K562 (cell line): ENCODE results near the gene PLXNB1. TPM values are rescaled to one million over a fixed set of nuclear protein-coding genes. Genes with fewer than 3 reads are reported as not detected.

Experiments
- ATAC-seq: fragments of 200-7000 bp; cut with Tn5 transposase; 3 replicates; pipeline ENCODE4 v1.9.1; 2020; ENCODE audit warnings: moderate library complexity
- BruUV-seq: library from RNA; stranded (reverse); fragments of 400-500 nt; replicated peaks from 2 replicates; lab custom pipeline; 2021; lab: Mats Ljungman, UMichigan
- CTCF ChIA-PET: fragments of 300-600 bp; formaldehyde crosslinking; extraction: SDS; loops from one replicate; lab custom pipeline; 2021; ENCODE audit warnings: low intra/inter-chr PET ratio; lab: Yijun Ruan, JAX
- POLR2A ChIA-PET: fragments of 300-600, 350-650 bp; sonication (Branson Sonifier 250); formaldehyde crosslinking; extraction: SDS; loops from one replicate; lab custom pipeline; 2021; ENCODE audit warnings: antibody characterized with exemption, inconsistent platforms; lab: Yijun Ruan, JAX
- DNase-seq, 4 experiments: peaks; one replicate each; pipeline versions ENCODE4 v3.0.0 to v3.0.0-alpha.2; 2011 to 2018; ENCODE audit warnings: low spot score in 3 of 4, mixed read lengths in 3 of 4; ENCODE audit errors: extremely low read depth in 1 of 4
- FAIRE-seq: peaks from 2 replicates; lab custom pipeline; 2011; peaks lifted over from hg19 to GRCh38; lab: Jason Lieb, UNC
- H2AFZ ChIP-seq: 2 replicates; pipeline ENCODE4 v1.6.0; 2011; ENCODE audit warnings: low read depth, low read length, control low read depth, inconsistent platforms
- H3K27ac ChIP-seq: fragments of 200-600 bp; 3 replicates; pipeline ENCODE4 v1.8.0; 2011; ENCODE audit warnings: low read depth, mild to moderate bottlenecking, control low read depth, inconsistent platforms, low read length, moderate library complexity, mixed read lengths; ENCODE audit errors: extremely low read depth
- H3K27me3 ChIP-seq, 2 experiments: fragments of 300-600 bp in 1 of 2; 2 replicates in 1 of 2; 3 replicates in 1 of 2; pipeline versions ENCODE4 v1.6.0 to v1.8.0; 2011; ENCODE audit warnings: inconsistent platforms in 2 of 2, low read length in 2 of 2, mild to moderate bottlenecking in 1 of 2, mixed read lengths in 1 of 2, moderate library complexity in 1 of 2; ENCODE audit not compliant: control insufficient read depth in 2 of 2, insufficient read depth in 2 of 2
- H3K36me3 ChIP-seq: fragments of 300-600 bp; 3 replicates; pipeline ENCODE4 v1.8.0; 2011; ENCODE audit warnings: mild to moderate bottlenecking, low read length, inconsistent platforms; ENCODE audit not compliant: control insufficient read depth, insufficient read depth
- H3K4me1 ChIP-seq, 2 experiments: fragments of 200-600 bp in 1 of 2; replicated peaks in 1 of 2; 2 replicates in 1 of 2; 3 replicates in 1 of 2; pipeline versions ENCODE4 v1.5.1 to v1.8.0; 2011; ENCODE audit warnings: inconsistent platforms in 2 of 2, low read length in 2 of 2, mild to moderate bottlenecking in 1 of 2, mixed read lengths in 1 of 2, moderate library complexity in 1 of 2; ENCODE audit not compliant: control insufficient read depth in 2 of 2, insufficient read depth in 2 of 2
- H3K4me2 ChIP-seq: 2 replicates; pipeline ENCODE4 v1.6.1; 2011; ENCODE audit warnings: low read length, control low read depth, inconsistent platforms, mixed read lengths; ENCODE audit not compliant: insufficient read depth
- H3K4me3 ChIP-seq: fragments of 200-600 bp; sonication (generic), shearing (Covaris generic); 2 replicates; pipeline ENCODE4 v1.5.1; 2016; ENCODE audit warnings: control low read depth, inconsistent platforms
- H3K79me2 ChIP-seq: fragments of 200-600 bp; 3 replicates; pipeline ENCODE4 v1.8.0; 2011; ENCODE audit warnings: low read length, inconsistent platforms; ENCODE audit not compliant: control insufficient read depth, insufficient read depth
- H3K9ac ChIP-seq, 2 experiments: 2 replicates each; pipeline versions ENCODE4 v1.6.0 to v1.6.1; 2011; ENCODE audit warnings: low read depth in 2 of 2, low read length in 2 of 2, control low read depth in 1 of 2, inconsistent platforms in 1 of 2, mild to moderate bottlenecking in 1 of 2, mixed read lengths in 1 of 2; ENCODE audit not compliant: insufficient read depth in 1 of 2
- H3K9me1 ChIP-seq: one replicate; pipeline ENCODE4 v1.6.0; 2011; ENCODE audit warnings: inconsistent platforms, mild to moderate bottlenecking, low read length, moderate library complexity; ENCODE audit not compliant: control insufficient read depth, insufficient read depth
- H3K9me3 ChIP-seq: replicated peaks from 2 replicates; pipeline ENCODE4 v1.5.1; 2011; ENCODE audit warnings: low read depth, low read length, inconsistent platforms; ENCODE audit not compliant: control insufficient read depth, insufficient read depth
- H4K20me1 ChIP-seq: replicated peaks from 2 replicates; pipeline ENCODE4 v1.6.1; 2011; ENCODE audit warnings: low read length, inconsistent platforms, mixed read lengths; ENCODE audit not compliant: control insufficient read depth, insufficient read depth
- ADNP ChIP-seq: fragments of 200-800 bp; sonication (Bioruptor generic); IDR thresholded peaks from 2 replicates; pipeline ENCODE4 v1.6.1; 2016; ENCODE audit warnings: missing genetic modification characterization, missing compliant biosample characterization
- BRD9 ChIP-seq: fragments of 450-650 bp; IDR thresholded peaks from 2 replicates; pipeline ENCODE4 v1.6.1; 2018; ENCODE audit warnings: low read depth; ENCODE audit not compliant: partially characterized antibody
- EP300 ChIP-seq: IDR thresholded peaks from 2 replicates; pipeline ENCODE4 v1.6.1; 2012; ENCODE audit warnings: low read length, improper control_type of control experiment
- GTF2A2 ChIP-seq: IDR thresholded peaks from 2 replicates; pipeline ENCODE4 v1.6.1; 2016; ENCODE audit warnings: mild to moderate bottlenecking, missing genetic modification characterization, missing compliant biosample characterization
- HCFC1 ChIP-seq: IDR thresholded peaks from 2 replicates; pipeline ENCODE4 v1.6.1; 2012; ENCODE audit warnings: low read depth, low read length, improper control_type of control experiment
- HDAC8 ChIP-seq: fragments of 450-650 bp; IDR thresholded peaks from 2 replicates; pipeline ENCODE4 v1.6.1; 2016; ENCODE audit warnings: mild to moderate bottlenecking, missing genetic modification characterization, moderate library complexity, missing compliant biosample characterization
- HNRNPL ChIP-seq: fragments of 200-400 bp; formaldehyde crosslinking; IDR thresholded peaks from 2 replicates; pipeline ENCODE4 v1.6.1; 2017; ENCODE audit warnings: low read depth, mild to moderate bottlenecking, low read length
- MYBL2 ChIP-seq, 2 experiments: fragments of 450-650 bp in 1 of 2; sonication (generic) in 1 of 2; formaldehyde crosslinking in 1 of 2; IDR thresholded peaks; 2 replicates each; pipeline versions ENCODE4 v1.6.1 to v1.8.1; 2017 to 2022; ENCODE audit warnings: borderline replicate concordance in 1 of 2, inconsistent platforms in 1 of 2, low read depth in 1 of 2, mild to moderate bottlenecking in 1 of 2, missing genetic modification reagents in 1 of 2, moderate library complexity in 1 of 2
- NCOA2 ChIP-seq, 2 experiments: fragments of 450-650 bp; IDR thresholded peaks; 2 replicates each; pipeline ENCODE4 v1.6.1; 2018; ENCODE audit warnings: mild to moderate bottlenecking in 2 of 2, moderate library complexity in 1 of 2; ENCODE audit not compliant: partially characterized antibody in 2 of 2
- SPI1 ChIP-seq: IDR thresholded peaks from 2 replicates; pipeline ENCODE4 v1.6.1; 2011; ENCODE audit warnings: low read depth, low read length, control low read depth, borderline replicate concordance
- TAL1 ChIP-seq: fragments of 450-650 bp; IDR thresholded peaks from 2 replicates; pipeline ENCODE4 v1.6.1; 2016; ENCODE audit warnings: mild to moderate bottlenecking
- TRIM28 ChIP-seq: fragments of 450-650 bp; IDR thresholded peaks from 2 replicates; pipeline ENCODE4 v1.6.1; 2017
- ZFP36 ChIP-seq: fragments of 150-350 bp; IDR thresholded peaks from 2 replicates; pipeline ENCODE4 v1.6.1; 2018; ENCODE audit warnings: low read length, low read depth; ENCODE audit not compliant: partially characterized antibody
- ZNF586 ChIP-seq: fragments of 450-650 bp; formaldehyde crosslinking; conservative IDR thresholded peaks from 2 replicates; pipeline ENCODE4 v1.4.0; 2020; ENCODE audit warnings: mild to moderate bottlenecking, moderate library complexity
- ZNF764 ChIP-seq: fragments of 250-450 bp; sonication (Bioruptor Pico); IDR thresholded peaks from 2 replicates; pipeline ENCODE4 v1.4.0; 2020; ENCODE audit warnings: low read depth, mild to moderate bottlenecking, moderate library complexity
- WGBS: fragments of 100-300 bp; shearing (Covaris generic); methylation state at CpG from one replicate; pipeline ENCODE4 v1.1.6; 2016; ENCODE audit warnings: low coverage, mixed read lengths; ENCODE audit not compliant: insufficient coverage; ENCODE audit errors: missing lambda C conversion rate; 5-methylcytosine and 5-hydroxymethylcytosine counted together
- in situ Hi-C: fragments of 300-500 bp; cut with MboI; formaldehyde crosslinking; loops from 4 replicates; pipeline ENCODE4 v1.15.0; 2018; ENCODE audit warnings: inconsistent platforms, mixed read lengths
- intact Hi-C: fragments of 100-400 bp; cut with micrococcal nuclease; formaldehyde crosslinking; loops from 2 replicates; pipeline ENCODE4 v1.14.2; 2022
- polyA plus RNA-seq, 8 experiments: library from polyadenylated mRNA; depleted of rRNA in 4 of 8; stranded (reverse) in 5 of 8; unstranded in 3 of 8; fragments of >200 nt; fragmentation: Nextera tagmentation in 2 of 8; fragmentation: Illumina TruSeq in 1 of 8; extraction: Ambion mirVana in 2 of 8; extraction: Trizol in 1 of 8; gene quantifications; 2 replicates each; pipeline versions ENCODE4 v1.2.1 to v1.2.3, GENCODE V29; 2011 to 2014; ENCODE audit warnings: inconsistent platforms in 1 of 8, missing spikeins in 1 of 8
- total RNA-seq, 7 experiments: library from RNA; depleted of rRNA in 6 of 7; stranded (reverse); fragments of >200 nt in 6 of 7; fragmentation: Illumina TruSeq in 2 of 7; extraction: Trizol in 2 of 7; gene quantifications; 2 replicates each; pipeline versions ENCODE4 v1.2.1 to v1.2.3, GENCODE V29; 2011 to 2021; ENCODE audit warnings: low replicate concordance in 1 of 7
- TF ChIP-seq, protein P1 (sequence below), 2 experiments: IDR thresholded peaks in 1 of 2; conservative IDR thresholded peaks in 1 of 2; 2 replicates each; pipeline ENCODE4 v1.6.1; 2016; ENCODE audit warnings: low read depth in 2 of 2, mild to moderate bottlenecking in 1 of 2, missing compliant biosample characterization in 1 of 2, missing genetic modification characterization in 1 of 2, moderate library complexity in 1 of 2
- TF ChIP-seq, protein P2 (sequence below): sonication (generic); formaldehyde crosslinking; IDR thresholded peaks from 2 replicates; pipeline ENCODE4 v1.9.0; 2022; ENCODE audit warnings: mild to moderate bottlenecking, missing genetic modification reagents
- TF ChIP-seq, protein P3 (sequence below): fragments of 450-650 bp; IDR thresholded peaks from 2 replicates; pipeline ENCODE4 v1.6.1; 2017; ENCODE audit warnings: antibody characterized with exemption

Gene PLXNB1
- total and polyA plus RNA-seq, 9 of the 15 experiments (the other 6 are each of a cell fraction or from before 2014, with no cell fraction given) = 0.17 to 17.4 (median 6.0) TPM

DNA sequence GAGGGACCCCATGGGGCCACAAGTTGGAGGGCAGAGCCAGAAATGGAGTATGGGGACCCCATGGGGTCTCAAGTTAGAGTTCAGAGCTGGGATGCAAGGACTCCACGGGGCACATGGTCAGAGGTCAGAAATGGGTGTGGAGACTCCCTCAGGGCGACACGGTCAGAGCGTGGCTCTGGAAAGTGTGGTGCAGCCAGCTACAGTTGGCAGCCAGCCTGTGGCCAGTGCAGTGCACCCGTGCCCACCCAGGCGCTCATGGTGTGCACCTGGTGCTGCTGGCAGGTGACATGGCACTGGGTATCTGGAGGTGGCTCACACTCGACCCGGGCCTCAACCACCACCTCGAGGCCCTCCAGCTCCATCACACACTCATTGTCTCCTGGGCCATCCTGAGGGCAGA is 11.2 kb downstream of the PLXNB1 start:
- no peak for DNase-seq
- ChIA-PET POLR2A (interaction anchor here (0.5 to 1.2 kb wide), 4 partner anchors 11 to 673 kb away, joined by 3 to 4 read pairs (median 3); no protein-coding TSS in a partner anchor), CTCF (no interaction called here)
- ATAC-seq = no peak
- no peak for FAIRE-seq
- Histone ChIP-seq H3K9me3 (no peaks in the 10 kb centered on the region), H3K27me3 (no peaks in the 10 kb centered on the region), H3K4me1 (peaks cover 0 to 9% of the 10 kb centered on the region in 2 experiments; a peak in 2 of 5 replicates), H4K20me1 (no peaks in the 10 kb centered on the region), H3K9me1 (no peaks in the 10 kb centered on the region), H3K36me3 (no peaks in the 10 kb centered on the region), H3K4me2 (no peak overlapping the region), H2AFZ (no peak overlapping the region), H3K27ac (no peak overlapping the region), H3K79me2 (no peaks in the 10 kb centered on the region), H3K9ac (no peak overlapping the region; a peak in 1 of 4 replicates), H3K4me3 (no peak overlapping the region)
- intact Hi-C loops (no loop called here), in situ Hi-C loops (no loop called here)
- BruUV-seq = no TSS peak
- 66% methylated on average over 6 of the region's 9 CpGs for WGBS
- TF ChIP-seq BRD9 (no peak), ZNF764 (CRISPR knock-in tag) (no peak), HNRNPL (no peak), MYBL2 (IDR thresholded peaks at IDR 0.05; ENCODE audit: low read depth) (no peak), MYBL2 (CRISPR knock-in tag; IDR thresholded peaks at IDR 0.05; ENCODE audit: borderline replicate concordance) (no peak), HCFC1 (no peak), TRIM28 (no peak), TAL1 (no peak), EP300 (no peak), ZNF586 (CRISPR knock-in tag) (no peak), NCOA2 (IDR thresholded peaks at IDR 0.05; ENCODE audit: partially characterized antibody in 2 of 2) (no peak), ADNP (tag) (no peak), ZFP36 (no peak), SPI1 (no peak), GTF2A2 (tag) (no peak), HDAC8 (tag) (no peak)
- TF ChIP-seq, protein P1, sequence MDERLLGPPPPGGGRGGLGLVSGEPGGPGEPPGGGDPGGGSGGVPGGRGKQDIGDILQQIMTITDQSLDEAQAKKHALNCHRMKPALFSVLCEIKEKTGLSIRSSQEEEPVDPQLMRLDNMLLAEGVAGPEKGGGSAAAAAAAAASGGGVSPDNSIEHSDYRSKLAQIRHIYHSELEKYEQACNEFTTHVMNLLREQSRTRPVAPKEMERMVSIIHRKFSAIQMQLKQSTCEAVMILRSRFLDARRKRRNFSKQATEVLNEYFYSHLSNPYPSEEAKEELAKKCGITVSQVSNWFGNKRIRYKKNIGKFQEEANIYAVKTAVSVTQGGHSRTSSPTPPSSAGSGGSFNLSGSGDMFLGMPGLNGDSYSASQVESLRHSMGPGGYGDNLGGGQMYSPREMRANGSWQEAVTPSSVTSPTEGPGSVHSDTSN (CRISPR knock-in tag; IDR thresholded peaks at IDR 0.05; ENCODE audit: low read depth) = no peak
- TF ChIP-seq, protein P1 (tag; conservative IDR thresholded peaks at IDR 0.05; ENCODE audit: low read depth) = no peak
- TF ChIP-seq, protein P2, sequence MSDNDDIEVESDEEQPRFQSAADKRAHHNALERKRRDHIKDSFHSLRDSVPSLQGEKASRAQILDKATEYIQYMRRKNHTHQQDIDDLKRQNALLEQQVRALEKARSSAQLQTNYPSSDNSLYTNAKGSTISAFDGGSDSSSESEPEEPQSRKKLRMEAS = no peak
- TF ChIP-seq, protein P3, sequence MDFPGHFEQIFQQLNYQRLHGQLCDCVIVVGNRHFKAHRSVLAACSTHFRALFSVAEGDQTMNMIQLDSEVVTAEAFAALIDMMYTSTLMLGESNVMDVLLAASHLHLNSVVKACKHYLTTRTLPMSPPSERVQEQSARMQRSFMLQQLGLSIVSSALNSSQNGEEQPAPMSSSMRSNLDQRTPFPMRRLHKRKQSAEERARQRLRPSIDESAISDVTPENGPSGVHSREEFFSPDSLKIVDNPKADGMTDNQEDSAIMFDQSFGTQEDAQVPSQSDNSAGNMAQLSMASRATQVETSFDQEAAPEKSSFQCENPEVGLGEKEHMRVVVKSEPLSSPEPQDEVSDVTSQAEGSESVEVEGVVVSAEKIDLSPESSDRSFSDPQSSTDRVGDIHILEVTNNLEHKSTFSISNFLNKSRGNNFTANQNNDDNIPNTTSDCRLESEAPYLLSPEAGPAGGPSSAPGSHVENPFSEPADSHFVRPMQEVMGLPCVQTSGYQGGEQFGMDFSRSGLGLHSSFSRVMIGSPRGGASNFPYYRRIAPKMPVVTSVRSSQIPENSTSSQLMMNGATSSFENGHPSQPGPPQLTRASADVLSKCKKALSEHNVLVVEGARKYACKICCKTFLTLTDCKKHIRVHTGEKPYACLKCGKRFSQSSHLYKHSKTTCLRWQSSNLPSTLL = no peak
